Adipocyte (in vitro differentiated cells): ENCODE results near the gene CFAP90.

Experiments used
- DNase-seq: peaks from one replicate; pipeline ENCODE4 v3.0.0-alpha.2; 2015; ENCODE audit warnings: low read depth
- H3K27me3 ChIP-seq: replicated peaks from 2 replicates; pipeline ENCODE4 v1.7.0; 2013; ENCODE audit warnings: mild to moderate bottlenecking, low read length, moderate library complexity; ENCODE audit not compliant: control insufficient read depth, insufficient read depth
- H3K36me3 ChIP-seq: 2 replicates; pipeline ENCODE4 v1.7.0; 2013; ENCODE audit warnings: low read length, mild to moderate bottlenecking, moderate library complexity; ENCODE audit not compliant: control insufficient read depth, insufficient read depth, severe bottlenecking
- H3K4me1 ChIP-seq: 2 replicates; pipeline ENCODE4 v1.7.0; 2013; ENCODE audit warnings: mild to moderate bottlenecking, low read length, moderate library complexity; ENCODE audit not compliant: control insufficient read depth, insufficient read depth
- H3K4me3 ChIP-seq: 2 replicates; pipeline ENCODE4 v1.7.0; 2013; ENCODE audit warnings: mild to moderate bottlenecking, low read length, moderate library complexity
- H3K9ac ChIP-seq: 2 replicates; pipeline ENCODE4 v1.7.0; 2013; ENCODE audit warnings: mild to moderate bottlenecking, low read length, moderate library complexity
- H3K9me3 ChIP-seq: 2 replicates; pipeline ENCODE4 v1.7.0; 2013; ENCODE audit warnings: mild to moderate bottlenecking, low read length, moderate library complexity; ENCODE audit not compliant: control insufficient read depth

CFAP90 gene

GRCh38 chr5:7877851-7878250 is 26.9 kb upstream of the CFAP90 start:
- Histone ChIP-seq H3K27me3 (no peaks in the 10 kb centered on the region), H3K9ac (no peak overlapping the region), H3K4me1 (peaks cover 24% of the 10 kb centered on the region), H3K4me3 (no peak overlapping the region), H3K9me3 (no peaks in the 10 kb centered on the region), H3K36me3 (peaks cover 59% of the 10 kb centered on the region)
- no peak for DNase-seq

DNA sequence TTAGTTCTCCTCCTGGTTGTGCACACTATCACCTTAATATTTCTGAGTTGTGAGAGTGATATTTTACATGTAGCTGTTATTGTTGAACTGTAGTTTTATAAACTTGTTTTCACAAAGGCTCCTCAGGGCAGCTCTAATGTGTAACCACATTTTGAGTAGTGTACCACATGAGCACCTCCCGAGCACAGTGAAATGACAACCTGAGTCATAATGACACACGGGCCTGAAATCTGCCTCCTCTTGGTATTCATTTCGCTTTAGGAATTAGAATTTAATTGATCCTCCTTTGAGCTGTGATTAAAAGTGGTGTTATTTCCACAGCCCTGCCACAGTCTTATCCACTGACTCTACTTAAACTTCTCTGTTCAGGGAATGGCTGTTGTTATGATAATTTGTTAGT is 25.9 kb upstream of the CFAP90 start:
- peaks cover 60% of the 10 kb centered on the region for H3K36me3 ChIP-seq
- peak; percentile 48 for DNase-seq
- no peak overlapping the region for H3K9ac ChIP-seq
- no peak overlapping the region for H3K4me3 ChIP-seq
- peaks cover 24% of the 10 kb centered on the region for H3K4me1 ChIP-seq
- no peaks in the 10 kb centered on the region for H3K9me3 ChIP-seq
- no peaks in the 10 kb centered on the region for H3K27me3 ChIP-seq

- H3K9me3 ChIP-seq: no peaks in the 10 kb centered on the region
- H3K4me1 ChIP-seq: peaks cover 31% of the 10 kb centered on the region
- no peak for DNase-seq
- no peak overlapping the region for H3K9ac ChIP-seq
- no peaks in the 10 kb centered on the region for H3K27me3 ChIP-seq
- H3K36me3 ChIP-seq: peaks cover 45% of the 10 kb centered on the region
- H3K4me3 ChIP-seq: no peak overlapping the region
These were observed 24.2 kb upstream of the CFAP90 start for GRCh38 chr5:7875151-7875550.

- DNase-seq: no peak
- Histone ChIP-seq H3K9ac (no peak overlapping the region), H3K4me1 (peaks cover 36% of the 10 kb centered on the region), H3K4me3 (no peak overlapping the region), H3K27me3 (no peaks in the 10 kb centered on the region), H3K36me3 (peaks cover 40% of the 10 kb centered on the region), H3K9me3 (no peaks in the 10 kb centered on the region)
These were observed 23.7 kb upstream of the CFAP90 start for GRCh38 chr5:7874639-7875038.

DNA sequence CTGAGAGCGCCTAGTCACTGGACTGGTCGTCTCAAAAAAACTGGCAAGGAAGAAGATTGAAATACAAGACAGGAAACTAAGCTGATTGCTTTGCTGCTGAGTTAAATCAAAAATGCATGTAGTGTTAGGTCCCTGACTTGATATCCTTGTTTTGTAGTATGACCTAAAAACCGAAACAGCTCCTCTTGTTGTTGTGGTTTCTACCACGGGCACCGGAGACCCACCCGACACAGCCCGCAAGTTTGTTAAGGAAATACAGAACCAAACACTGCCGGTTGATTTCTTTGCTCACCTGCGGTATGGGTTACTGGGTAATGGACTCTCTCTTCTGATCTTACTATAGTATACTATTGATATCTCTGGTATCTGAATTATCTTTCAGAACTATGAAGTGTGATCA is 22.3 kb upstream of the CFAP90 start:
- no peak for DNase-seq
- H3K9ac ChIP-seq: no peak overlapping the region
- H3K4me1 ChIP-seq: peaks cover 27% of the 10 kb centered on the region
- H3K36me3 ChIP-seq: peaks cover 37% of the 10 kb centered on the region
- H3K27me3 ChIP-seq: no peaks in the 10 kb centered on the region
- H3K4me3 ChIP-seq: no peak overlapping the region
- H3K9me3 ChIP-seq: no peaks in the 10 kb centered on the region

- no peaks in the 10 kb centered on the region for H3K9me3 ChIP-seq
- no peak overlapping the region for H3K9ac ChIP-seq
- peaks cover 27% of the 10 kb centered on the region for H3K4me1 ChIP-seq
- no peak overlapping the region for H3K4me3 ChIP-seq
- peaks cover 31% of the 10 kb centered on the region for H3K36me3 ChIP-seq
- H3K27me3 ChIP-seq: no peaks in the 10 kb centered on the region
- no peak for DNase-seq
These were observed 21.7 kb upstream of the CFAP90 start for GRCh38 chr5:7872517-7873130.

DNA sequence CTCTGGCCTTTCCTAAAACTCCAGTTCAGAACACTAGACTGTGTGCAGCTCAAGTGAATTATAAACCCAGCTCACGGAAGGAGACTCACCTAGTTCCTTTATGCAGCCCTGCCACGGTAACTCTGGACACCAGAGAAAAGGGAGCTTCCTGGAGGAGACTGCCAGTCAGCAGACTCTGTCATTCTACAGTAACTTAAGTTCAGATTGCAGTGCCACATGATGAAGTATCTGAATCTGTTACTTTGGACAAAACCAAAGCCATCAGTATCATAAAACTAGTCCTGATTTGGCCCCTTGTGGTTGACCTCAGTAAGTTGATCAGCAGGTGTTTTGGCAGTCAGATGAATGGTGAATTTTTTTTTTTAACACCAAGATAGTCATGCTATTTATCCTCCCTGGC is 20.7 kb upstream of the CFAP90 start:
- no peaks in the 10 kb centered on the region for H3K27me3 ChIP-seq
- H3K9ac ChIP-seq: no peak overlapping the region
- H3K4me1 ChIP-seq: peaks cover 22% of the 10 kb centered on the region
- no peak for DNase-seq
- H3K4me3 ChIP-seq: no peak overlapping the region
- H3K9me3 ChIP-seq: no peaks in the 10 kb centered on the region
- peaks cover 26% of the 10 kb centered on the region for H3K36me3 ChIP-seq

- peak overlapping the region; percentile 97 for H3K4me3 ChIP-seq
- peak; percentile 71 for DNase-seq
- peaks cover 21% of the 10 kb centered on the region for H3K4me1 ChIP-seq
- peak overlapping the region; percentile 93 for H3K9ac ChIP-seq
- H3K36me3 ChIP-seq: peaks cover 22% of the 10 kb centered on the region
- no peaks in the 10 kb centered on the region for H3K9me3 ChIP-seq
- no peaks in the 10 kb centered on the region for H3K27me3 ChIP-seq
These were observed 18.7 kb upstream of the CFAP90 start for GRCh38 chr5:7869474-7870136.

DNA sequence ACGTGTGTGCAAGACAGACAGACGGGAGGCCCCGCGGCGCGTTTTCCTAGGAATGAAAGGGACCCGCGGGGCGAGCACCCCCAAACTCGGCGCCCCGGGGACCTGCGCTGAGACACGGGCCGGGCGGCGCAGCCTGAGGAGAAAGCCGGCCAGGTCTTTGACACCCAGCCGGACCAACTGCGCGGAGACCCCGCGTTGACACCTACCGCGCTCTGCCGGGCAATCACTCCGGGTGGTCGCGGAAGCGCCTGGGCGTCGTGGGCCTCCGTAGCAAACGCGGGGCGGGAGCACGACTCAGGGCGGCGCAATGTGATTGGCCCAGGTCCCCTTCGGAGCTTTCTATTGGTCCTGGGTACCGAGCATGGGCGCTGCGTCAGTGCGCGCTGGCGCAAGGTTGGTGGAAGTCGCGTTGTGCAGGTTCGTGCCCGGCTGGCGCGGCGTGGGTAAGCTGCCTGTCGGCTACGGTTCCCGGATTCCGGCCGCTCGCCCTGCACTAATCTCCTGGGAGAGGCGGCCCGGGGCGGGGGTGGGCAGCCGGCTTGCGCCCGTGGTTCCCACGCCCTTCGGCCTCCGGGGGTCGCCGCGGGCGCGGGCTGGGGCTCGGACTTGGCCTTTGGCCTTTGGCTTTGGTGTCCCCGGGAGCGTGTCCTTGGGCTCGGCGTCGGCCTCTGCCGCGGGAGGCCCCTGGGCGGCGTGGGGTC is 18.0 kb upstream of the CFAP90 start, which contains the start of the genes FASTKD3 and MTRR:
TSS of gene FASTKD3 (minus strand) at position 259 of the 701 bp plus-strand sequence. CDS start 948 bp downstream, outside the sequence.
TSS of gene MTRR (plus strand) at position 376 of the 701 bp plus-strand sequence. CDS start 1,647 bp downstream, outside the sequence.
- DNase-seq: peak; percentile 98
- Histone ChIP-seq H3K9me3 (no peaks in the 10 kb centered on the region), H3K9ac (peak within 1 kb of the TSS; percentile 93), H3K4me3 (peak within 1 kb of the TSS; percentile 97), H3K36me3 (peaks cover 24% of the 10 kb centered on the region), H3K4me1 (peaks cover 21% of the 10 kb centered on the region), H3K27me3 (no peaks in the 10 kb centered on the region)

DNA sequence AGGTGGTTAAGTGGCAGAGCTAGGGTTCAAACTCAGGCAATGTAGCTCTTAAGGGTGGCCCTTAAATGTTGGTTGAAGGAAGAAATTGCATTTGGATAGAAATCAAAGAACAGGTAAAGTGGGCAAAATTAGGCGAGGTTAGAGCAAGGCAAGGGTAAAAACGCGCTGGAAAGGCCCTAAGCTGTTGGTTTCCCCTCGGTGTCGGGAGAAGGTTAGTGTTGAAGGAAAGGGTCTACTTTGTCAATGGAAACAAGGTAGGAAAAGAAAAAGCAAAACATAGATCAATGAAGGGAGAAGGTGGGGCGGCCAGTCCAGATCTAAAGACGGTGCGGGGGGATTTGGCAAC is 17.5 kb upstream of the CFAP90 start:
- no peaks in the 10 kb centered on the region for H3K27me3 ChIP-seq
- peak overlapping the region; percentile 93 for H3K9ac ChIP-seq
- peak overlapping the region; percentile 97 for H3K4me3 ChIP-seq
- peaks cover 24% of the 10 kb centered on the region for H3K36me3 ChIP-seq
- no peaks in the 10 kb centered on the region for H3K9me3 ChIP-seq
- DNase-seq: no peak
- peaks cover 21% of the 10 kb centered on the region for H3K4me1 ChIP-seq

DNA sequence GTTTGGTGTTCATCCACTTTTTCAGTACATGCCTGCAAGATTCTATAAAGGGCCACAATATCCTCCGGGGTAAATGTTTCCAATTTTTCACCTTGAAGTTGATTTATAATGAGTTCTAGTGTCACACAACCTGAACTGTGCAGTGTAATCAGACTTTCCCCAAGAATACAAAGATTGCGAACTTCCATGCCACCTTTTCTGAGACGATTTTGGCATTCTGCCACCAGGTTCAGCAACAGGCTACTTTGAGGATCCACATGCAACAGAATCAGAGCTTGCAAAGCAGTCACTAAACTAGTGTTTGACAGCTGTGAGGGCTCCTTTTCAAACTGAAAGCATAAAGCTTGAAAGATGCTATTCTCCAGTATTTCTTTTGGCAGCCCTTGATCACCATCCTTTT is 16.3 kb upstream of the CFAP90 start:
- no peak overlapping the region for H3K4me3 ChIP-seq

More for the DNA sequence above, 16.3 kb upstream of the CFAP90 start:
- no peaks in the 10 kb centered on the region for H3K27me3 ChIP-seq
- H3K4me1 ChIP-seq: peaks cover 21% of the 10 kb centered on the region
- H3K9ac ChIP-seq: no peak overlapping the region
- peaks cover 26% of the 10 kb centered on the region for H3K36me3 ChIP-seq
- DNase-seq: no peak
- no peaks in the 10 kb centered on the region for H3K9me3 ChIP-seq
